WTC11 (cell line): ENCODE measurements around the gene PHF24.

ENCODE experiments used
- CREB1 ChIP-seq: sonication (generic); formaldehyde crosslinking; IDR thresholded peaks from 2 replicates; pipeline ENCODE4 v1.8.0; 2023; ENCODE audit warnings: mild to moderate bottlenecking, missing genetic modification reagents
- ELF4 ChIP-seq: sonication (generic); formaldehyde crosslinking; IDR thresholded peaks from 2 replicates; pipeline ENCODE4 v1.8.1; 2022; ENCODE audit warnings: low read depth, mild to moderate bottlenecking, moderate library complexity, missing genetic modification reagents
- NFE2L1 ChIP-seq: sonication (generic); formaldehyde crosslinking; IDR thresholded peaks from 2 replicates; pipeline ENCODE4 v1.8.1; 2023; ENCODE audit warnings: missing genetic modification reagents
- NR3C1 ChIP-seq: sonication (generic); formaldehyde crosslinking; conservative IDR thresholded peaks from 2 replicates; pipeline ENCODE4 v1.8.1; 2023; ENCODE audit warnings: low read depth, mild to moderate bottlenecking, missing genetic modification reagents
- SMAD3 ChIP-seq: sonication (generic); formaldehyde crosslinking; IDR thresholded peaks from 2 replicates; pipeline ENCODE4 v1.8.0; 2022; ENCODE audit warnings: missing genetic modification reagents, mild to moderate bottlenecking, borderline replicate concordance
- ZNF121 ChIP-seq: sonication (generic); formaldehyde crosslinking; IDR thresholded peaks from 2 replicates; pipeline ENCODE4 v1.8.0; 2023; ENCODE audit warnings: missing genetic modification reagents
- ZNF416 ChIP-seq: fragments of 250-450 bp; sonication (Bioruptor Pico); IDR thresholded peaks from 2 replicates; pipeline ENCODE4 v1.9.0; 2021; ENCODE audit warnings: mild to moderate bottlenecking, inconsistent platforms
- TF ChIP-seq, protein P1 (sequence below): fragments of 200-600 bp; IDR thresholded peaks from 2 replicates; pipeline ENCODE4 v1.8.0; 2022; ENCODE audit warnings: antibody characterized with exemption
- TF ChIP-seq, protein P2 (sequence below): fragments of 250-450 bp; sonication (Bioruptor Pico); IDR thresholded peaks from 2 replicates; pipeline ENCODE4 v1.9.0; 2021; ENCODE audit warnings: mild to moderate bottlenecking
- TF ChIP-seq, protein P3 (sequence below): sonication (generic); formaldehyde crosslinking; IDR thresholded peaks from 2 replicates; pipeline ENCODE4 v1.8.1; 2023; ENCODE audit warnings: mild to moderate bottlenecking, missing genetic modification reagents
- TF ChIP-seq, protein P4 (sequence below): sonication (generic); formaldehyde crosslinking; IDR thresholded peaks from 2 replicates; pipeline ENCODE4 v1.8.0; 2023; ENCODE audit warnings: missing genetic modification reagents
- TF ChIP-seq, protein P5 (sequence below): sonication (generic); formaldehyde crosslinking; IDR thresholded peaks from 2 replicates; pipeline ENCODE4 v1.8.1; 2023; ENCODE audit warnings: mild to moderate bottlenecking, missing genetic modification reagents, moderate library complexity

DNA sequence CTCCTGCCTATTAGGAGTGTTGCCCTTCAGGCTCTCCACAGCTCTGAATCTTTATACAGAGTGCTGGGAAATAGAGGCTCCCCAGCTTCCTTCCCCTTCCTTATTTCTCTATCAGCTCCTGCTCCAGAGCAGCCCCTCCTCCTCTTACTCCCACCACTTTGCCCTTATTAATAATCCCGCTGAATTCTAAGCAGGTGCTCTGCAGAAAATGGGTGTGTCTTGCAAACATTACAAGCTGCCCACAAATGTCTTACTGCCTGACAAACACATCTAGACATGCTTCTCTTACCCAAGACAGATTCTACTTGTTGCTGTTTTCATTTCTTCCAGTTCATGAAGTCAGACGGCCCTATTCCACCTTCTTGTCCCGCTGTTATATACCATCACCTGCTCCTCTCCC lies 6.4 kb downstream of the PHF24 start:
- TF ChIP-seq, protein P1, sequence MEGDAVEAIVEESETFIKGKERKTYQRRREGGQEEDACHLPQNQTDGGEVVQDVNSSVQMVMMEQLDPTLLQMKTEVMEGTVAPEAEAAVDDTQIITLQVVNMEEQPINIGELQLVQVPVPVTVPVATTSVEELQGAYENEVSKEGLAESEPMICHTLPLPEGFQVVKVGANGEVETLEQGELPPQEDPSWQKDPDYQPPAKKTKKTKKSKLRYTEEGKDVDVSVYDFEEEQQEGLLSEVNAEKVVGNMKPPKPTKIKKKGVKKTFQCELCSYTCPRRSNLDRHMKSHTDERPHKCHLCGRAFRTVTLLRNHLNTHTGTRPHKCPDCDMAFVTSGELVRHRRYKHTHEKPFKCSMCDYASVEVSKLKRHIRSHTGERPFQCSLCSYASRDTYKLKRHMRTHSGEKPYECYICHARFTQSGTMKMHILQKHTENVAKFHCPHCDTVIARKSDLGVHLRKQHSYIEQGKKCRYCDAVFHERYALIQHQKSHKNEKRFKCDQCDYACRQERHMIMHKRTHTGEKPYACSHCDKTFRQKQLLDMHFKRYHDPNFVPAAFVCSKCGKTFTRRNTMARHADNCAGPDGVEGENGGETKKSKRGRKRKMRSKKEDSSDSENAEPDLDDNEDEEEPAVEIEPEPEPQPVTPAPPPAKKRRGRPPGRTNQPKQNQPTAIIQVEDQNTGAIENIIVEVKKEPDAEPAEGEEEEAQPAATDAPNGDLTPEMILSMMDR, result no peak
- TF ChIP-seq, protein P2, sequence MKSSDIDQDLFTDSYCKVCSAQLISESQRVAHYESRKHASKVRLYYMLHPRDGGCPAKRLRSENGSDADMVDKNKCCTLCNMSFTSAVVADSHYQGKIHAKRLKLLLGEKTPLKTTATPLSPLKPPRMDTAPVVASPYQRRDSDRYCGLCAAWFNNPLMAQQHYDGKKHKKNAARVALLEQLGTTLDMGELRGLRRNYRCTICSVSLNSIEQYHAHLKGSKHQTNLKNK (CRISPR knock-in tag), result no peak
- TF ChIP-seq CREB1 (CRISPR knock-in tag) (no peak), ZNF416 (no peak), SMAD3 (no peak), NR3C1 (CRISPR knock-in tag) (no peak), NFE2L1 (CRISPR knock-in tag) (no peak), ZNF121 (CRISPR knock-in tag) (no peak), ELF4 (no peak)
- TF ChIP-seq, protein P3, sequence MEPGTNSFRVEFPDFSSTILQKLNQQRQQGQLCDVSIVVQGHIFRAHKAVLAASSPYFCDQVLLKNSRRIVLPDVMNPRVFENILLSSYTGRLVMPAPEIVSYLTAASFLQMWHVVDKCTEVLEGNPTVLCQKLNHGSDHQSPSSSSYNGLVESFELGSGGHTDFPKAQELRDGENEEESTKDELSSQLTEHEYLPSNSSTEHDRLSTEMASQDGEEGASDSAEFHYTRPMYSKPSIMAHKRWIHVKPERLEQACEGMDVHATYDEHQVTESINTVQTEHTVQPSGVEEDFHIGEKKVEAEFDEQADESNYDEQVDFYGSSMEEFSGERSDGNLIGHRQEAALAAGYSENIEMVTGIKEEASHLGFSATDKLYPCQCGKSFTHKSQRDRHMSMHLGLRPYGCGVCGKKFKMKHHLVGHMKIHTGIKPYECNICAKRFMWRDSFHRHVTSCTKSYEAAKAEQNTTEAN (CRISPR knock-in tag), result no peak
- TF ChIP-seq, protein P4, sequence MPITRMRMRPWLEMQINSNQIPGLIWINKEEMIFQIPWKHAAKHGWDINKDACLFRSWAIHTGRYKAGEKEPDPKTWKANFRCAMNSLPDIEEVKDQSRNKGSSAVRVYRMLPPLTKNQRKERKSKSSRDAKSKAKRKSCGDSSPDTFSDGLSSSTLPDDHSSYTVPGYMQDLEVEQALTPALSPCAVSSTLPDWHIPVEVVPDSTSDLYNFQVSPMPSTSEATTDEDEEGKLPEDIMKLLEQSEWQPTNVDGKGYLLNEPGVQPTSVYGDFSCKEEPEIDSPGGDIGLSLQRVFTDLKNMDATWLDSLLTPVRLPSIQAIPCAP (CRISPR knock-in tag), result no peak
- TF ChIP-seq, protein P5, sequence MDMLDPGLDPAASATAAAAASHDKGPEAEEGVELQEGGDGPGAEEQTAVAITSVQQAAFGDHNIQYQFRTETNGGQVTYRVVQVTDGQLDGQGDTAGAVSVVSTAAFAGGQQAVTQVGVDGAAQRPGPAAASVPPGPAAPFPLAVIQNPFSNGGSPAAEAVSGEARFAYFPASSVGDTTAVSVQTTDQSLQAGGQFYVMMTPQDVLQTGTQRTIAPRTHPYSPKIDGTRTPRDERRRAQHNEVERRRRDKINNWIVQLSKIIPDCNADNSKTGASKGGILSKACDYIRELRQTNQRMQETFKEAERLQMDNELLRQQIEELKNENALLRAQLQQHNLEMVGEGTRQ (CRISPR knock-in tag), result no peak
